Omental fat pad (tissue), 4 donors: Measurements from ENCODE around the gene MIP. TPM values are rescaled to one million over a fixed set of nuclear protein-coding genes. Genes with fewer than 3 reads are reported as not detected.

Experiments used
- ATAC-seq: fragments of 150-250 bp; one replicate; pipeline ENCODE4 v1.9.1; 2016; ENCODE audit warnings: mild to moderate bottlenecking, moderate library complexity; ENCODE audit not compliant: low FRiP score
- DNase-seq: peaks from one replicate; pipeline ENCODE4 v3.0.0-alpha.2; 2019; ENCODE audit warnings: low spot score
- total RNA-seq, 4 donors: library from RNA; depleted of rRNA; stranded (reverse); fragments of >200 nt; gene quantifications; one replicate each; pipeline ENCODE4 v1.1.0, GENCODE V29; 2016
- TF ChIP-seq, protein P1 (sequence below), 3 donors: fragments of 450-650 bp; IDR thresholded peaks; one replicate each; pipeline ENCODE4 v1.5.1; 2016 to 2017; ENCODE audit warnings: antibody characterized with exemption in 3 of 3, mild to moderate bottlenecking in 3 of 3, moderate library complexity in 2 of 3

Gene MIP
- total RNA-seq, 4 donors from 2014 or later: not detected

GRCh38 chr12:56431850-56432249 lies 22.6 kb downstream of the MIP start:
- DNase-seq (no peak), ATAC-seq (no peak)
- TF ChIP-seq, protein P1, sequence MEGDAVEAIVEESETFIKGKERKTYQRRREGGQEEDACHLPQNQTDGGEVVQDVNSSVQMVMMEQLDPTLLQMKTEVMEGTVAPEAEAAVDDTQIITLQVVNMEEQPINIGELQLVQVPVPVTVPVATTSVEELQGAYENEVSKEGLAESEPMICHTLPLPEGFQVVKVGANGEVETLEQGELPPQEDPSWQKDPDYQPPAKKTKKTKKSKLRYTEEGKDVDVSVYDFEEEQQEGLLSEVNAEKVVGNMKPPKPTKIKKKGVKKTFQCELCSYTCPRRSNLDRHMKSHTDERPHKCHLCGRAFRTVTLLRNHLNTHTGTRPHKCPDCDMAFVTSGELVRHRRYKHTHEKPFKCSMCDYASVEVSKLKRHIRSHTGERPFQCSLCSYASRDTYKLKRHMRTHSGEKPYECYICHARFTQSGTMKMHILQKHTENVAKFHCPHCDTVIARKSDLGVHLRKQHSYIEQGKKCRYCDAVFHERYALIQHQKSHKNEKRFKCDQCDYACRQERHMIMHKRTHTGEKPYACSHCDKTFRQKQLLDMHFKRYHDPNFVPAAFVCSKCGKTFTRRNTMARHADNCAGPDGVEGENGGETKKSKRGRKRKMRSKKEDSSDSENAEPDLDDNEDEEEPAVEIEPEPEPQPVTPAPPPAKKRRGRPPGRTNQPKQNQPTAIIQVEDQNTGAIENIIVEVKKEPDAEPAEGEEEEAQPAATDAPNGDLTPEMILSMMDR (IDR thresholded peaks at IDR 0.05): no peak

- DNase-seq: no peak
- TF ChIP-seq, protein P1 (IDR thresholded peaks at IDR 0.05): no peak
- ATAC-seq: no peak
These were observed 23.2 kb downstream of the MIP start for GRCh38 chr12:56431288-56431687.

GRCh38 chr12:56425940-56426438 lies 28.5 kb downstream of the MIP start:
- TF ChIP-seq, protein P1 (IDR thresholded peaks at IDR 0.05): no peak
- no peak for ATAC-seq
- DNase-seq: no peak

DNA sequence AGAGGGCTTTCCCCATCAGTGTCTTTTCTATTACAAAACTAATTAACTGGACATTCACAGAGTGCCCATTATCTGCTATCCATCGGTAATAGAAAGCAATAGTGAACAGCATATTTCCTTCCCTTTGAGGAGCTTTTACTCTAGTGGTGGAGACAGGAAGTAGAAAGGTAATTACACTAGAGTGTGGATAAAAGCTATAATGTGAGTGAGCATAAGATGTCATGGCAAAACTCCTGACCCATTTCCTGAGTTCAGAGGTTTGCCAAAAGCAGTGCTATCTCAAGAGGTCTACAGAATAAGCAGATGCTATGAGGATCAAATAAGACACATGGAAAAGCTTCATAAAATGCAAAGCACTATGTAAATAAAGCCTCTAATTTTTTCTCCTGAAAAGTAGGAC lies 29.3 kb downstream of the MIP start:
- ATAC-seq (no peak), DNase-seq (no peak)
- TF ChIP-seq, protein P1 (IDR thresholded peaks at IDR 0.05): no peak

- TF ChIP-seq, protein P1 (IDR thresholded peaks at IDR 0.05): no peak
- DNase-seq (no peak), ATAC-seq (no peak)
These were observed 34.0 kb downstream of the MIP start for GRCh38 chr12:56420411-56420810.

DNA sequence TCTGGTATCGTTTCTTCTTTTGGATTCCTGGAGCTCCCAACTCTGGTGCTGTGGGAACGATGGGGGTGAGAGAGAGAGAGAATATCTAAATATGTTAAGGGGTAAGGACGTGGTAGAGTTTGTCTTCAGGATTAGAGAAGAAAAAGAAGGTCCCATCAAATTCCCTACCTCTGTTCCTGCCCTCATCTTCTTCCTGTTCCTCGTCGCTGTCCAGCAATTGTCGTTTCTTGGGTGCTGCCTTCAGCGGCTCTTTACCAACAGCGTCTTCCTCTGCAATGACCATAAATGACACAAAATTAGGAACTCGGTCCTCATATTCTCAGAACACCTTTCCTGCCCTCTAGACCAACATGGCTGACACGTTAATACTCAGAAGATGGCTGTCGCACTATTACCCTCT lies 36.7 kb downstream of the MIP start:
- DNase-seq (no peak), ATAC-seq (no peak)
- TF ChIP-seq, protein P1 (IDR thresholded peaks at IDR 0.05): no peak

DNA sequence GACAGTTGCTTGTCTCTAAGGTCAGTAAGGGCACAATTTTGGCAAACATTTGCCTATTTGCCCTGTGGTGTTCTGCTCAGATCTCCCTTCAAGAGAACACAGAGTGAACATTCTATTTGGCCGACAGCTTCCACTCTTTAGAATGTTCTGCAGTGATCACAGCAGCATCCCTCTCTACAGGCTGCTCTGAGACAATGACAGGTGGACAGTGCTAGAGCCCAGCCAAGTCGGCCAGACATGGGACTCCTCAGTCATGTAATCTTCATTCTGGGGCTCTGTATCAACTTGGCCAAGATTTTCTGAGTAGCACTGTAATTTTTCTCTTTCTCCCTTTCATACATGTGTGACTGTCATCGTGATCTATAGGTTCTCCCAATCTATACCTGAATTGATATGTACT lies 40.1 kb downstream of the MIP start:
- no peak for ATAC-seq
- TF ChIP-seq, protein P1 (IDR thresholded peaks at IDR 0.05): no peak
- DNase-seq: no peak
